ENCODE measurements around the gene TSPAN33. TPM values are rescaled to one million over a fixed set of nuclear protein-coding genes. Genes with fewer than 3 reads are reported as not detected.

TSPAN33 gene
- polyA plus RNA-seq, 1 of the 3 experiments (the other 2 are of a cell fraction) = 6.9 TPM

DNA sequence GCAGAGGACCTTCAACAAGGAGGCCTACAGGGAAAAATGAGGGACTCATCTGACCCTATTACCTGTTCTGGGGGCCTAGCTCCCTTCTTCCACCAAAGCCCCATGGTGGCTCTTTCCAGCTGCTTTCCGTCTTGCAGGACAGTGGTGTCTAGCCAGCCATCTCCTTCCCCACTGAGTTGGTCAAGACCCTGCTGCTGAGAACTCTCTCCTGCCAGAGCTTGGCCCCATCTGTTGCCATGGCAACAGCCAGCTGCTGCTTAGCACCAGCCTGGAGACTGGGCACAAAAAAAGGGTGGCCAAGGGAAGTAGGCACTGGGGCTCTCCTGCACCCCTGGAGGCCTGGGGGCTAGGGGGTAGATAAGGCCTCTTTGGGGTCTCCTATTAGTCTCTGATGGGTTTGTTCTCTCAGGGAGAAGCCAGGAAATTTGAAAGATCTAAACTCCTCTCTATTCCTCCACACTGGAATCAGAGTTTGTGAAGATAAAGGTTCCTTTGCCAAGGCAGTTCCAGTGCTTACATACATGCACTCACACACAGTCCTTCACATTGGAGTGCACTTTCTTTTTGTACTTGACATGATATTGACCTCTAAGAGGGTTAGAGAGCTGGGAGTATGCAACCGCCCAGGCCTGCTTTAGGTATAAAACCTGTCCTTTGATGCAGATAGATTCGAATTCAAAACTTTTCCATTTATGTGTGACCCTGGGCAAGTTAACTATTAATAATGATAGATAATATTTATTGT, 15.8 kb downstream of the TSPAN33 start:
- peak; percentile 79; the same call in 1 of the 2 replicates for TF ChIP-seq RFX5 (IDR thresholded peaks at IDR 0.05; ENCODE audit: low read length)
- TF ChIP-seq NFIC (IDR thresholded peaks at IDR 0.05; ENCODE audit: borderline replicate concordance) = no peak
- WGBS (ENCODE audit: low lambda C conversion rate) = 82% methylated on average over 3 of the region's 3 CpGs
- no peaks in the 10 kb centered on the region for H3K9me3 ChIP-seq
- no peaks in the 10 kb centered on the region for H4K20me1 ChIP-seq (ENCODE audit: insufficient read depth)
- H3F3A ChIP-seq (replicated peaks; ENCODE audit: insufficient read depth) = no peaks in the 10 kb centered on the region
- no peak overlapping the region for H3K4me2 ChIP-seq
- peaks cover 0 to 10% of the 10 kb centered on the region in 2 experiments; a peak in 1 of 4 replicates for H3K4me1 ChIP-seq (ENCODE audit: control insufficient read depth in 1 of 2, insufficient read depth in 2 of 2, low read depth in 1 of 2, low read length in 1 of 2)
- H3K4me3 ChIP-seq (ENCODE audit: low read depth in 2 of 2, low read length in 1 of 2) = no peak overlapping the region
- no peaks in the 10 kb centered on the region for H3K9me2 ChIP-seq
- DNase-seq = peak; percentile 85
- no peaks in the 10 kb centered on the region for H3K36me3 ChIP-seq (replicated peaks in 1 of 2; ENCODE audit: control insufficient read depth in 1 of 2, insufficient read depth in 2 of 2, low read length in 1 of 2)
- H3K79me2 ChIP-seq (ENCODE audit: insufficient read depth) = no peaks in the 10 kb centered on the region
- no peak overlapping the region for H3K9ac ChIP-seq
- no peak overlapping the region for H2AFZ ChIP-seq (ENCODE audit: low read depth)
- POLR2A ChIA-PET = no interaction called here
- no peak overlapping the region for H3K27ac ChIP-seq (ENCODE audit: low read depth in 2 of 2, low read length in 1 of 2)
- CTCF ChIA-PET = interaction anchor here (0.6 to 15.6 kb wide), 11 partner anchors 10 to 734 kb away, joined by 3 to 385 read pairs (median 6); partner anchors contain the start of gene TSPAN33
- H3K27me3 ChIP-seq (ENCODE audit: insufficient read depth) = no peaks in the 10 kb centered on the region

DNA sequence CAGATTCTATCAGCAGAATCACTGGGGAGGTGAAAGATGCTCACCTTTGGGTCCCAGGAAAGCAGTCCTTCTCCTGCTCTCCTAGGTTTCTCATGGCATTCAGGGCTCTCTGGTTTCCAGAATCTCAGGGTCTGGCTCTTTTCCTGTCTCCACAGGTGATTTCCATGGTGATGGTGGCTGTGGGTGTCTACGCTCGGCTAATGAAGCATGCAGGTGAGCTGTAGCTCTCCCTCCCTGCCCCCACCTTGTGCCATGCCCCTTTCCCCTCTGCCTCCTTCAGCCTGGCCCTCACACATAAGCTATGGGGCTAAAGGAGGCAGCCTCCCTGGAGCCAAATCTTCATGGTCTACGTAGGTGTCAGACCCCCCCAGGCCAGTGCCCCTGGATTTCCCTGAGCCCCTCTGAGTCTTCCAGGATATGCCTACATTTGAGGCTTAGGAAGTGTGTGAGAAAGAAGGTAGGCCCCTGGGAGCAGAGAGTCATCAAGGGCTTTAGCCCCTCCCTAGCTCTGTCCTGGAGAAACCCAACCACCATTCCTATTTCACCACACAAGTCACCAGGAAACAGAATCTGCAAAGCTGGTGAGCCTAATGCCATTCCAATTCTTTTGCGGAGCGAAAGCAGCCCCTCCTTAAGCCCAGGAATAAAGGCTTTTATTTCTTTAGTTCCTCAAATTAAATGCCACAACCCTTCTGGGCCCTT, 17.2 kb downstream of the TSPAN33 start:
- Histone ChIP-seq H4K20me1 (ENCODE audit: insufficient read depth) (no peaks in the 10 kb centered on the region), H3K4me3 (ENCODE audit: low read depth in 2 of 2, low read length in 1 of 2) (no peak overlapping the region), H3K9ac (no peak overlapping the region), H3K27me3 (ENCODE audit: insufficient read depth) (no peaks in the 10 kb centered on the region), H3K9me3 (no peaks in the 10 kb centered on the region), H3K4me1 (ENCODE audit: control insufficient read depth in 1 of 2, insufficient read depth in 2 of 2, low read depth in 1 of 2, low read length in 1 of 2) (peaks cover 0 to 10% of the 10 kb centered on the region in 2 experiments; a peak in 1 of 4 replicates), H3F3A (replicated peaks; ENCODE audit: insufficient read depth) (no peaks in the 10 kb centered on the region), H3K9me2 (no peaks in the 10 kb centered on the region), H3K4me2 (no peak overlapping the region), H3K79me2 (ENCODE audit: insufficient read depth) (no peaks in the 10 kb centered on the region), H3K36me3 (replicated peaks in 1 of 2; ENCODE audit: control insufficient read depth in 1 of 2, insufficient read depth in 2 of 2, low read length in 1 of 2) (no peaks in the 10 kb centered on the region), H2AFZ (ENCODE audit: low read depth) (no peak overlapping the region), H3K27ac (ENCODE audit: low read depth in 2 of 2, low read length in 1 of 2) (no peak overlapping the region)
- ChIA-PET CTCF (interaction anchor here (1.5 to 15.6 kb wide), 4 partner anchors 11 to 57 kb away, joined by 3 to 385 read pairs (median 32); no protein-coding TSS in a partner anchor), POLR2A (interaction anchor here (1.1 kb wide), 1 partner anchor 52 kb away, joined by 3 read pairs; no protein-coding TSS in a partner anchor)
- 86% methylated on average over 5 of the region's 5 CpGs for WGBS (ENCODE audit: low lambda C conversion rate)
- TF ChIP-seq FOXM1 (IDR thresholded peaks at IDR 0.05; ENCODE audit: low read depth) (no peak), SMC3 (IDR thresholded peaks at IDR 0.05; ENCODE audit: low read depth, low read length) (no peak), MEF2A (IDR thresholded peaks at IDR 0.05; ENCODE audit: borderline replicate concordance, low read depth) (no peak), RCOR1 (IDR thresholded peaks at IDR 0.05; ENCODE audit: low read length) (no peak), RAD21 (IDR thresholded peaks at IDR 0.05; ENCODE audit: low read length) (no peak), NFIC (IDR thresholded peaks at IDR 0.05; ENCODE audit: borderline replicate concordance) (no peak), SIN3A (IDR thresholded peaks at IDR 0.05; ENCODE audit: borderline replicate concordance, low read depth, low read length) (no peak), TCF12 (IDR thresholded peaks at IDR 0.05) (no peak), CHD2 (IDR thresholded peaks at IDR 0.05; ENCODE audit: low read length, partially characterized antibody) (no peak)
- TF ChIP-seq, protein P1, sequence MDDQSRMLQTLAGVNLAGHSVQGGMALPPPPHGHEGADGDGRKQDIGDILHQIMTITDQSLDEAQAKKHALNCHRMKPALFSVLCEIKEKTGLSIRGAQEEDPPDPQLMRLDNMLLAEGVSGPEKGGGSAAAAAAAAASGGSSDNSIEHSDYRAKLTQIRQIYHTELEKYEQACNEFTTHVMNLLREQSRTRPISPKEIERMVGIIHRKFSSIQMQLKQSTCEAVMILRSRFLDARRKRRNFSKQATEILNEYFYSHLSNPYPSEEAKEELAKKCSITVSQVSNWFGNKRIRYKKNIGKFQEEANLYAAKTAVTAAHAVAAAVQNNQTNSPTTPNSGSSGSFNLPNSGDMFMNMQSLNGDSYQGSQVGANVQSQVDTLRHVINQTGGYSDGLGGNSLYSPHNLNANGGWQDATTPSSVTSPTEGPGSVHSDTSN (IDR thresholded peaks at IDR 0.05) = no peak
- TF ChIP-seq, protein P2, sequence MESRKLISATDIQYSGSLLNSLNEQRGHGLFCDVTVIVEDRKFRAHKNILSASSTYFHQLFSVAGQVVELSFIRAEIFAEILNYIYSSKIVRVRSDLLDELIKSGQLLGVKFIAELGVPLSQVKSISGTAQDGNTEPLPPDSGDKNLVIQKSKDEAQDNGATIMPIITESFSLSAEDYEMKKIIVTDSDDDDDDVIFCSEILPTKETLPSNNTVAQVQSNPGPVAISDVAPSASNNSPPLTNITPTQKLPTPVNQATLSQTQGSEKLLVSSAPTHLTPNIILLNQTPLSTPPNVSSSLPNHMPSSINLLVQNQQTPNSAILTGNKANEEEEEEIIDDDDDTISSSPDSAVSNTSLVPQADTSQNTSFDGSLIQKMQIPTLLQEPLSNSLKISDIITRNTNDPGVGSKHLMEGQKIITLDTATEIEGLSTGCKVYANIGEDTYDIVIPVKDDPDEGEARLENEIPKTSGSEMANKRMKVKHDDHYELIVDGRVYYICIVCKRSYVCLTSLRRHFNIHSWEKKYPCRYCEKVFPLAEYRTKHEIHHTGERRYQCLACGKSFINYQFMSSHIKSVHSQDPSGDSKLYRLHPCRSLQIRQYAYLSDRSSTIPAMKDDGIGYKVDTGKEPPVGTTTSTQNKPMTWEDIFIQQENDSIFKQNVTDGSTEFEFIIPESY (IDR thresholded peaks at IDR 0.05; ENCODE audit: borderline replicate concordance, low read depth) = no peak
- DNase-seq = no peak
